Measurements from ENCODE around the gene C2CD4C. TPM values are rescaled to one million over a fixed set of nuclear protein-coding genes. Genes with fewer than 3 reads are reported as not detected.

C2CD4C gene
- total and polyA plus RNA-seq, 2 experiments from 2014 or later = 2.1 to 12.5 TPM

GRCh38 chr19:447816-448560 lies 39.0 kb upstream of the C2CD4C start:
- Histone ChIP-seq H3K27me3 (ENCODE audit: insufficient read depth) (no peaks in the 10 kb centered on the region), H3K27ac (ENCODE audit: low read depth) (no peak overlapping the region), H3K4me2 (no peak overlapping the region), H3K79me2 (replicated peaks; ENCODE audit: insufficient read depth) (no peaks in the 10 kb centered on the region), H3F3A (replicated peaks; ENCODE audit: low read depth) (0 out of 2 replicates have a peak, but pooled peaks cover 4% of the 10 kb centered on the region), H3K4me1 (ENCODE audit: insufficient read depth) (no peaks in the 10 kb centered on the region), H3K9me2 (ENCODE audit: insufficient read depth) (no peaks in the 10 kb centered on the region), H3K36me3 (ENCODE audit: insufficient read depth) (no peaks in the 10 kb centered on the region), H4K20me1 (replicated peaks; ENCODE audit: insufficient read depth) (no peaks in the 10 kb centered on the region), H3K4me3 (no peak overlapping the region), H2AFZ (no peak overlapping the region)
- H3K36me3 Mint-ChIP-seq (ENCODE audit: low read depth) = peaks cover 8% of the 10 kb centered on the region
- H3K27me3 Mint-ChIP-seq (ENCODE audit: insufficient read depth, low read depth, poor library complexity) = peaks cover 12% of the 10 kb centered on the region
- H3K9me3 Mint-ChIP-seq = peaks cover 33% of the 10 kb centered on the region
- TF ChIP-seq ZNF114 (CRISPR knock-in tag; IDR thresholded peaks at IDR 0.05) = no peak
- TF ChIP-seq EZH2phosphoT487 (IDR thresholded peaks at IDR 0.05; ENCODE audit: unreplicated experiment) = no peak
- TF ChIP-seq ZNF331 (CRISPR knock-in tag; IDR thresholded peaks at IDR 0.05; ENCODE audit: low read depth) = no peak
- TF ChIP-seq STAT1 (IDR thresholded peaks at IDR 0.05; ENCODE audit: unreplicated experiment) = no peak
- no peak for TF ChIP-seq CREB1 (CRISPR knock-in tag; IDR thresholded peaks at IDR 0.05; ENCODE audit: low read depth)
- TF ChIP-seq CTCF (conservative IDR thresholded peaks at IDR 0.05; ENCODE audit: low read depth in 2 of 2) = no peak
- no peak for TF ChIP-seq EZH2 (IDR thresholded peaks at IDR 0.05; ENCODE audit: low read depth, unreplicated experiment)
- no peak for TF ChIP-seq REST (IDR thresholded peaks at IDR 0.05; ENCODE audit: unreplicated experiment)
- H3K27ac Mint-ChIP-seq = no peak overlapping the region
- DNase-seq (ENCODE audit: low spot score) = no peak
- H3K4me1 Mint-ChIP-seq = no peaks in the 10 kb centered on the region
- no peak overlapping the region for H3K4me3 Mint-ChIP-seq
- ATAC-seq = no peak

- peaks cover 10% of the 10 kb centered on the region for H3K27me3 Mint-ChIP-seq (ENCODE audit: insufficient read depth, low read depth, poor library complexity)
- Histone ChIP-seq H3K27me3 (ENCODE audit: insufficient read depth) (no peaks in the 10 kb centered on the region), H3K4me2 (no peak overlapping the region), H4K20me1 (replicated peaks; ENCODE audit: insufficient read depth) (no peaks in the 10 kb centered on the region), H3K4me1 (ENCODE audit: insufficient read depth) (no peaks in the 10 kb centered on the region), H3K27ac (ENCODE audit: low read depth) (no peak overlapping the region), H3F3A (replicated peaks; ENCODE audit: low read depth) (0 out of 2 replicates have a peak, but pooled peaks cover 4% of the 10 kb centered on the region), H3K36me3 (ENCODE audit: insufficient read depth) (no peaks in the 10 kb centered on the region), H3K79me2 (replicated peaks; ENCODE audit: insufficient read depth) (no peaks in the 10 kb centered on the region), H3K4me3 (no peak overlapping the region), H3K9me2 (ENCODE audit: insufficient read depth) (no peaks in the 10 kb centered on the region), H2AFZ (no peak overlapping the region)
- peaks cover 8% of the 10 kb centered on the region for H3K36me3 Mint-ChIP-seq (ENCODE audit: low read depth)
- H3K27ac Mint-ChIP-seq = no peak overlapping the region
- DNase-seq (ENCODE audit: low spot score) = no peak
- ATAC-seq = no peak
- no peak overlapping the region for H3K4me3 Mint-ChIP-seq
- H3K9me3 Mint-ChIP-seq = peaks cover 28% of the 10 kb centered on the region
- no peaks in the 10 kb centered on the region for H3K4me1 Mint-ChIP-seq
- no peak for TF ChIP-seq STAT1 (IDR thresholded peaks at IDR 0.05; ENCODE audit: unreplicated experiment)
- TF ChIP-seq EZH2phosphoT487 (IDR thresholded peaks at IDR 0.05; ENCODE audit: unreplicated experiment) = no peak
- TF ChIP-seq ZNF331 (CRISPR knock-in tag; IDR thresholded peaks at IDR 0.05; ENCODE audit: low read depth) = no peak
- TF ChIP-seq ZNF114 (CRISPR knock-in tag; IDR thresholded peaks at IDR 0.05) = no peak
- TF ChIP-seq CREB1 (CRISPR knock-in tag; IDR thresholded peaks at IDR 0.05; ENCODE audit: low read depth) = no peak
- TF ChIP-seq POLR2AphosphoS5 (IDR thresholded peaks at IDR 0.05; ENCODE audit: low read depth) = no peak
- no peak for TF ChIP-seq ETS1 (IDR thresholded peaks at IDR 0.05)
Measured at GRCh38 chr19:447064-447426, 38.1 kb upstream of the C2CD4C start.
